HEK293 (cell line): ENCODE data around the gene MEIG1.
"Not testable (repeated sequence)": the region's sequence is repeated elsewhere in the genome, so short reads cannot be mapped to it uniquely, and the experiment has no call there.

Source experiments
- ATF2 ChIP-seq: fragments of 450-650 bp; formaldehyde crosslinking; IDR thresholded peaks from 2 replicates; pipeline ENCODE4 v1.5.1; 2016; ENCODE audit warnings: missing biosample characterization, missing genetic modification characterization, low read depth
- CTCF ChIP-seq: fragments of 450-650 bp; formaldehyde crosslinking; IDR thresholded peaks from 2 replicates; pipeline ENCODE4 v1.5.1; 2016; ENCODE audit warnings: missing biosample characterization, missing genetic modification characterization
- KLF9 ChIP-seq: fragments of 450-650 bp; formaldehyde crosslinking; IDR thresholded peaks from 2 replicates; pipeline ENCODE4 v1.5.1; 2016; ENCODE audit warnings: missing biosample characterization, missing genetic modification characterization, low read depth
- OSR2 ChIP-seq: fragments of 450-650 bp; formaldehyde crosslinking; IDR thresholded peaks from 2 replicates; pipeline ENCODE4 v1.5.1; 2016; ENCODE audit warnings: missing biosample characterization, missing genetic modification characterization
- YY1 ChIP-seq: fragments of 450-650 bp; formaldehyde crosslinking; IDR thresholded peaks from 2 replicates; pipeline ENCODE4 v1.5.1; 2018; ENCODE audit warnings: missing biosample characterization, missing genetic modification characterization
- ZNF776 ChIP-seq: fragments of 450-650 bp; formaldehyde crosslinking; IDR thresholded peaks from 2 replicates; pipeline ENCODE4 v1.5.0; 2017; ENCODE audit warnings: missing biosample characterization, missing genetic modification characterization, borderline replicate concordance
- ZNF837 ChIP-seq: fragments of 450-650 bp; formaldehyde crosslinking; IDR thresholded peaks from 2 replicates; pipeline ENCODE4 v1.5.1; 2016; ENCODE audit warnings: missing biosample characterization, missing genetic modification characterization
- ZSCAN30 ChIP-seq: fragments of 450-650 bp; IDR thresholded peaks from 2 replicates; pipeline ENCODE4 v1.5.1; 2018; ENCODE audit warnings: missing biosample characterization, mild to moderate bottlenecking, missing genetic modification characterization, moderate library complexity

GRCh38 chr10:14992336-14992735 is 33.1 kb downstream of the MEIG1 start:
- not testable (repeated sequence) for TF ChIP-seq CTCF (tag by site-specific recombination); KLF9 (tag by site-specific recombination); OSR2; ATF2 (tag by site-specific recombination); ZSCAN30 (tag by site-specific recombination); YY1 (tag by site-specific recombination); ZNF776 (tag by site-specific recombination); ZNF837 (tag by site-specific recombination)
